ENCODE results near the gene LGALS9C.
"Not testable (repeated sequence)": the region's sequence is repeated elsewhere in the genome, so short reads cannot be mapped to it uniquely, and the experiment has no call there.

LGALS9C gene

GRCh38 chr17:18530405-18530804 lies 53.8 kb downstream of the LGALS9C start:
- not testable (repeated sequence) for DNase-seq

DNA sequence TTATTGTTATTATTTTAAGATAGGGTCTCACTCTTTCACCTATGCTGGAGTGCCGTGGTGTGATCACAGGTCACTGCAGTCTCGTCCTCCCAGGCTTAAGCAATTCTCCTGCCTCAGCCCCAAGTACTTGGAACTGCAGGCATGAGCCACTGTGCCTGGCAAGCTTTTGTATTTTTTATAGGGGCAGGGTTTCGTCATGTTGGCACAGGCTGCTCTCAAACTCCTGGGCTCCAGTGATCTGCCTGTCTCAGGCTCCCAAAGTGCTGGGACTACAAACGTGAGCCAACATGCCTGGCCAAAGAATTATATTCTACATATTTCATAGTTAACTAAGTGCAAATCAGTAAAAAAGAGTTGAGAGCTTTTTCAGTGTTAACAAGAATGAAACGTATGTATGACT lies 65.6 kb downstream of the LGALS9C start:
- not testable (repeated sequence) for DNase-seq

DNA sequence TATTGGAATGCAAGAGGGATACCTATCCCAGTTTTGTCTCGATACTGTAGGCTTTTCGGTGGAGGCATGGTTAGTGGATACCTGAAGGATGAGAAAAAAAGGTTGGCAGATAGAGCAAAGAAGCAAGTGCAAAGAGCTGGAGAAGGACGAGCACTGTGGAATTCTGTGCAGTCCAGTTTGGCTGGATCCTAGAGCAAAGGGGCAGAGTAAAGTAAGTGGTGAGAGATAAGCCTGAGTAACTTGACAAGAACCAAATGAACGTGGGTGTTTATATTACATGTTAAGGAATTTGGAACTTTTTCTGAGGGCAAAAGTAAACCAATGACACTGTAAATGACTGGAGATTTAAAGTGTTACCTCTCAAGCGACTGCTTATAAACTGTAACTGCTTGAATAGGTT lies 66.3 kb downstream of the LGALS9C start:
- not testable (repeated sequence) for DNase-seq

All from C1 segment of cervical spinal cord (tissue), 14 donors.